ENCODE measurements around the gene DNAH14.

DNA sequence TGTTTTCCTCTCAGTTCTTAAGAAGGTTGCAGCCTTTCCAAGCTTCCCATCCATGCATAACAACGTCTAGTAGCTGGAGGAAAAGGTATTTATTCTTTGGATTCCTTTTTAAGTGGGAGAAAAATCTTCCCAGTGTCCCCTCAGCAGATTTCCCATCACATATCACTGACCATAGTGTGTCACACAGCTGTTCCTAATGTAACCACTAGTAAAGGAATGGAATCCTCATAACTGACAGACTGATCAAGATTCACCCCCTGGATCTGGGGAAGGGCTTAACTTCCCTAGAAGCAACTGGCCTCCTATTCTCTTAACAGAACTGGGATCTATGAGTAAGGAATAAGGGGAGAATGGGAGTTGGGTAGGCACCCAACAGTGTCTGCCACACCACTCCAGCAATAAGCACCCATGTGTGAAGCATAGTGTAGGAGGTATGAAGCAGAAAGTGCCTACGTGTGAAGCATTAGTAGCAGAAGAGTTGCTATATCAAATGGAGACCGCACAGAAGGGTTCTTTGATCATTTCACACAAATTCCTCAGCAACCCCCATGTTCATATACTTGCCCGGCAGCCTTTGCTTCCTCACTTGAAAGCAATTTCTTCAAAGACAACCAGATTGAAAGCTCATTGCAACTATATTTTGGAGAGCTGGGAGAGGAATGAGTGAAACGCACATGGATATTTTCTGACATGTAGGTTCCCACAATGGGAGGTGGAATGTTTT is 28.2 kb upstream of the DNAH14 start:
- TF ChIP-seq, protein P1, sequence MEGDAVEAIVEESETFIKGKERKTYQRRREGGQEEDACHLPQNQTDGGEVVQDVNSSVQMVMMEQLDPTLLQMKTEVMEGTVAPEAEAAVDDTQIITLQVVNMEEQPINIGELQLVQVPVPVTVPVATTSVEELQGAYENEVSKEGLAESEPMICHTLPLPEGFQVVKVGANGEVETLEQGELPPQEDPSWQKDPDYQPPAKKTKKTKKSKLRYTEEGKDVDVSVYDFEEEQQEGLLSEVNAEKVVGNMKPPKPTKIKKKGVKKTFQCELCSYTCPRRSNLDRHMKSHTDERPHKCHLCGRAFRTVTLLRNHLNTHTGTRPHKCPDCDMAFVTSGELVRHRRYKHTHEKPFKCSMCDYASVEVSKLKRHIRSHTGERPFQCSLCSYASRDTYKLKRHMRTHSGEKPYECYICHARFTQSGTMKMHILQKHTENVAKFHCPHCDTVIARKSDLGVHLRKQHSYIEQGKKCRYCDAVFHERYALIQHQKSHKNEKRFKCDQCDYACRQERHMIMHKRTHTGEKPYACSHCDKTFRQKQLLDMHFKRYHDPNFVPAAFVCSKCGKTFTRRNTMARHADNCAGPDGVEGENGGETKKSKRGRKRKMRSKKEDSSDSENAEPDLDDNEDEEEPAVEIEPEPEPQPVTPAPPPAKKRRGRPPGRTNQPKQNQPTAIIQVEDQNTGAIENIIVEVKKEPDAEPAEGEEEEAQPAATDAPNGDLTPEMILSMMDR (IDR thresholded peaks at IDR 0.05) = no peak
- TF ChIP-seq POLR2A (IDR thresholded peaks at IDR 0.05) (no peak), EP300 (IDR thresholded peaks at IDR 0.05) (no peak)
